ENCODE measurements around the gene C20orf144. TPM values are rescaled to one million over a fixed set of nuclear protein-coding genes. Genes with fewer than 3 reads are reported as not detected.

Gene C20orf144
- total RNA-seq, 1 donor from 2014 or later: not detected

GRCh38 chr20:33687370-33687915 is 25.3 kb downstream of the C20orf144 start:
- Histone ChIP-seq H3K4me3 (ENCODE audit: low read depth, low read length) (no peak overlapping the region), H3K27me3 (ENCODE audit: control insufficient read depth, insufficient read depth, low read length) (no peaks in the 10 kb centered on the region), H3K36me3 (ENCODE audit: control insufficient read depth, insufficient read depth, low read length) (no peaks in the 10 kb centered on the region)
- no peak for DNase-seq (ENCODE audit: low read depth)
- TF ChIP-seq CTCF (IDR thresholded peaks at IDR 0.05; ENCODE audit: insufficient read depth, low read length, poor library complexity, severe bottlenecking): no peak

GRCh38 chr20:33687993-33688937 is 26.1 kb downstream of the C20orf144 start:
- TF ChIP-seq CTCF (IDR thresholded peaks at IDR 0.05; ENCODE audit: insufficient read depth, low read length, poor library complexity, severe bottlenecking): no peak
- Histone ChIP-seq H3K36me3 (ENCODE audit: control insufficient read depth, insufficient read depth, low read length) (no peaks in the 10 kb centered on the region), H3K4me3 (ENCODE audit: low read depth, low read length) (no peak overlapping the region), H3K27me3 (ENCODE audit: control insufficient read depth, insufficient read depth, low read length) (no peaks in the 10 kb centered on the region)
- DNase-seq (ENCODE audit: low read depth): no peak

GRCh38 chr20:33688938-33689424 is 26.9 kb downstream of the C20orf144 start:
- no peaks in the 10 kb centered on the region for H3K27me3 ChIP-seq (ENCODE audit: control insufficient read depth, insufficient read depth, low read length)
- DNase-seq (ENCODE audit: low read depth): no peak
- H3K36me3 ChIP-seq (ENCODE audit: control insufficient read depth, insufficient read depth, low read length): no peaks in the 10 kb centered on the region
- no peak for TF ChIP-seq CTCF (IDR thresholded peaks at IDR 0.05; ENCODE audit: insufficient read depth, low read length, poor library complexity, severe bottlenecking)
- H3K4me3 ChIP-seq (ENCODE audit: low read depth, low read length): no peak overlapping the region

- Histone ChIP-seq H3K4me3 (ENCODE audit: low read depth, low read length) (no peak overlapping the region), H3K27me3 (ENCODE audit: control insufficient read depth, insufficient read depth, low read length) (no peaks in the 10 kb centered on the region), H3K36me3 (ENCODE audit: control insufficient read depth, insufficient read depth, low read length) (no peaks in the 10 kb centered on the region)
- TF ChIP-seq CTCF (IDR thresholded peaks at IDR 0.05; ENCODE audit: insufficient read depth, low read length, poor library complexity, severe bottlenecking): no peak
- no peak for DNase-seq (ENCODE audit: low read depth)
Observed at GRCh38 chr20:33689493-33689892, 27.4 kb downstream of the C20orf144 start.

- DNase-seq (ENCODE audit: low read depth): no peak
- no peak for TF ChIP-seq CTCF (IDR thresholded peaks at IDR 0.05; ENCODE audit: insufficient read depth, low read length, poor library complexity, severe bottlenecking)
- Histone ChIP-seq H3K4me3 (ENCODE audit: low read depth, low read length) (no peak overlapping the region), H3K27me3 (ENCODE audit: control insufficient read depth, insufficient read depth, low read length) (no peaks in the 10 kb centered on the region), H3K36me3 (ENCODE audit: control insufficient read depth, insufficient read depth, low read length) (no peaks in the 10 kb centered on the region)
Observed at GRCh38 chr20:33689973-33690372, 27.8 kb downstream of the C20orf144 start.

All from kidney epithelial cell (primary cell).